HG02852 (cell line): Measurements from ENCODE around the gene CD300LF.

ENCODE experiments used
- ATAC-seq: cut with Tn5 transposase; IDR thresholded peaks from one replicate; pipeline ENCODE4 v1.9.1; 2021; ENCODE audit warnings: mild to moderate bottlenecking, moderate library complexity; ENCODE audit not compliant: unreplicated experiment

The CD300LF gene

GRCh38 chr17:74746376-74746775 is 33.7 kb upstream of the CD300LF start:
- ATAC-seq, result no peak

GRCh38 chr17:74745548-74746177 is 32.9 kb upstream of the CD300LF start:
- no peak for ATAC-seq

- no peak for ATAC-seq
Measured at GRCh38 chr17:74744714-74745547, 32.2 kb upstream of the CD300LF start.

- no peak for ATAC-seq
Measured at GRCh38 chr17:74744349-74744713, 31.6 kb upstream of the CD300LF start.

- no peak for ATAC-seq
Measured at GRCh38 chr17:74743755-74744154, 31.0 kb upstream of the CD300LF start.

GRCh38 chr17:74742978-74743545 is 30.3 kb upstream of the CD300LF start:
- ATAC-seq, result no peak

GRCh38 chr17:74742153-74742515 is 29.4 kb upstream of the CD300LF start:
- ATAC-seq, result peak; percentile 42

- ATAC-seq, result no peak
Measured at GRCh38 chr17:74740641-74741387, 28.1 kb upstream of the CD300LF start.

GRCh38 chr17:74740173-74740572 is 27.4 kb upstream of the CD300LF start:
- no peak for ATAC-seq

GRCh38 chr17:74739227-74739831 is 26.6 kb upstream of the CD300LF start:
- no peak for ATAC-seq

GRCh38 chr17:74738051-74738996 is 25.6 kb upstream of the CD300LF start:
- ATAC-seq, result no peak

GRCh38 chr17:74737299-74738050 is 24.8 kb upstream of the CD300LF start:
- no peak for ATAC-seq

GRCh38 chr17:74736513-74737298 is 24.0 kb upstream of the CD300LF start, which contains the start of gene RAB37:
Gene RAB37, plus strand, starts transcription at chr17:74737256. Its CDS starts 17 bp downstream, at chr17:74737273.
- ATAC-seq, result no peak

- ATAC-seq, result no peak
Measured at GRCh38 chr17:74734256-74734655, 21.5 kb upstream of the CD300LF start.

- no peak for ATAC-seq
Measured at GRCh38 chr17:74733365-74734122, 20.8 kb upstream of the CD300LF start.

GRCh38 chr17:74732042-74732867 is 19.5 kb upstream of the CD300LF start:
- ATAC-seq, result no peak

GRCh38 chr17:74731347-74731605 is 18.6 kb upstream of the CD300LF start:
- no peak for ATAC-seq
